ENCODE data around the gene HOXB7. TPM values are rescaled to one million over a fixed set of nuclear protein-coding genes. Genes with fewer than 3 reads are reported as not detected.

HOXB7 gene
- total RNA-seq, 1 donor from 2014 or later = 0.30 TPM

DNA sequence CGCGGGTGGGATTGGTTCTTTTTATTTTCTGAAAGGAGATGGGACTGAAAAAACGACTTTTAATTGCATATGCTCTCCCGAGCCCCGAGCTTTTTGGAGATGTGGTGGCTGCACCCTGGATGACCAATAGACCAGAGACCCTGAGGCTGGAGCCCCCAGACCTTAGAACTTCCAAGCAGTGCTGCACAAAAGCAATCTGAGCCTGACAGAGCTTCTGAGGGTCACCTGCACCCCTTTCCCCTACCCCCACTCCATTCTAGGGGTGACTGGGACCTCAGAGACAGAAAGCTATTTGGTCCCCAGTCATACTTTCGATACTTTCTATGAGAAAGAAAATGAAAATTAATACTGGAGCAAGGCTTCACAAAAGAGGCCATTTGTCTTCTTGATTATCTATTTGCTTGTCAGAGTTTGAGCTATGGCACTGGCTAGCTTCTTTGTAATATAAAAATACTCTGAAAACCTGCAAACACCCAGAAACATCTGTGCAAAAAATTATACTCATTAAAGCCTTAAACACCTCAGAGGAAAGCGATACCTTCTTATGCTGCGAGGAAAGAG lies 36.2 kb downstream of the HOXB7 start:
- intact Hi-C loops (cut with micrococcal nuclease) = no loop called here
- ATAC-seq = no peak
- DNase-seq = no peak

DNA sequence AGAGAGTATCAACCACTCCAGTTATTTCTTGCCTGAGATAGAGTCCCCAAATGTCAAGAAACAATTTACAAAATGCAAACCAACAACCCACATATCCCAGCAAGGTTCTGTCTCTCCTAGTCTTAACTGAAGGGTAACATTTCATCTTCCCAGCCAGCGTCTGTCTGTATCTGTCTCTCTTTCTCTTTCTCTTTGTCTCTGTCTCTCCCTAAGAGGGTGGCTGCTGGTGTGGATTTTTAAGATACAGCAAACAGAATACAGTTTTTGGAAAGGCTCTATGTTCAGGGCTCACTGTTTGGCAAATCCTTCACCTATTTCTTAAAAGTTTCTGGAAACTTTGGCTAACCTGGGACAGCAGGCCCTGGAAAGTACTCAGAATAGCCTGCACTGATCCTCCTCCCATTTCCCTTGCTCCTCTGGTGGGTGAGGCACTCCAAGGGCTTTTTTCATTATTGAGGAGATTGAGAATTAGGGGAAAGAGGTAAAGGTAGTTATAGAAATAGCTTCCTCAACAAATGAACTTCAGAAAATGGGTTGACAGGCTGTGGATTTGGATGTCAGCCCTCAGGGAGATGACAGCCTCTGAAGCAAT lies 38.9 kb downstream of the HOXB7 start:
- intact Hi-C loops (cut with micrococcal nuclease) = no loop called here
- ATAC-seq = no peak

GRCh38 chr17:48571024-48571818 lies 39.6 kb downstream of the HOXB7 start:
- DNase-seq (no peak), ATAC-seq (no peak)
- intact Hi-C loops (cut with micrococcal nuclease) = no loop called here

More for the DNA sequence above, 38.9 kb downstream of the HOXB7 start:
- no peak for DNase-seq

DNA sequence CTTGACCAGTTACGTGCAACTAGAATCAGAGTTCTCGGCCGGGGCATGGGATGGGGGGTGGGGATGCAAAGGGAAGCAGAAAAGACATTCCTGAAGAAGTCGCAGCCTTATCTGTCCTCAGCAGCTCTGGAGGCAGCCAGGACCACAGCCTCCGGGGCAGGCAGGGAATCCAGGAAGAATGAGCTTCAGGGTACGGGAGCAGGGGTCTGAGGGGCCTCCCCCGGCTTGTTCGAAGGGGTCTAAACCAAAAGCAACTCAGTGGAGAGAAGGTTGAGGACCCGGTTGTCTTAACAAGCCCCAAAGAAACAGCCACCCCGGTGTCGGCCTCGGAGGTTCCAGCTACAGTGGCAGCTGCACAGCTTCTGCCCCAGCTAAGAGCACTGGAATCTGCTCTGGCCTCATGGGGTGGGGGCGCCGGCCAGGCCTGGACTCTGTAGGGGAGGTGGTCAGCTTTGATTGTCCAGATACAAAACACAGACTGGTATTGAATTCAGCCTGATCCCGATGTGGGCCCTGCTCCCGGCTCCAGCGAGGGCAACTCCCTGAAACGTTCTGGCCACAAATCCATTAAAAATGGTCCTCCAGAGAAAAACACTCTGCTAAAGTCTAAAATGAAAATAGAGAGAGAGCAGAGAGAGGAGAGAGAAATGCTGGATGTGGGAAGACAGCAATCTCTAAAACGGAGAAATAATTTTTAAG lies 40.3 kb downstream of the HOXB7 start:
- intact Hi-C loops (cut with micrococcal nuclease) = no loop called here

DNA sequence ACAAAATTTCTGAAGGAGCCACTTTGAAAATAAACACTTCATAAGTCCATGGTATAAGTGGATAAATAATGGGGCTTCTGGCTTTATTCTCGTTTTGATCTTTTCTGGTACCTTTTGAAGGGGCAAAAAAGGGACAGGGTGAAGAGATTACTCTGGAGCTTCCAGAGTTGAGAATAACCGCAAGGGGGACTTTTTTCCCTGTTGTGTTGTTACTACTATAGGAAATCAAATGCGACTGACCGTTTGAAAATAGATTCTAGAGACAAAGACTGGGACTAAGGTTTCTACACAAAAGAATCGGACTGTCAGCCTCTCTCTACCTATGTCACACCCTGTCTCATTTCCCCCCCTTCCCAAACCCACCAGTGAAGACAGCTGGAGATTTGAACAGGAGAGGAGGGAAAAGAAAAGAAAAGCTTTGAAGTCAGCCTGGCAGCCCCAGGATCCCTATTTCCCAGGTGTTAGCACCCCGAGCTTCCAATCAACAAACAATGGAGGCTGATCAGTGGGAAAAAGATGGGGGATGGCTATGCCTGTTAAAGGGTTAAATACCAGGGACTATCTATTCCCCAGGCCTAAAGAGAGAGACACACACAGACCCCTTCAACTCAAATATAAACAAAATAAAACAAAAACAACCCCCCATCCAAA lies 41.0 kb downstream of the HOXB7 start:
- intact Hi-C loops (cut with micrococcal nuclease) = no loop called here
- DNase-seq (no peak), ATAC-seq (no peak)

More for the DNA sequence above, 40.3 kb downstream of the HOXB7 start:
- no peak for DNase-seq
- ATAC-seq = no peak

DNA sequence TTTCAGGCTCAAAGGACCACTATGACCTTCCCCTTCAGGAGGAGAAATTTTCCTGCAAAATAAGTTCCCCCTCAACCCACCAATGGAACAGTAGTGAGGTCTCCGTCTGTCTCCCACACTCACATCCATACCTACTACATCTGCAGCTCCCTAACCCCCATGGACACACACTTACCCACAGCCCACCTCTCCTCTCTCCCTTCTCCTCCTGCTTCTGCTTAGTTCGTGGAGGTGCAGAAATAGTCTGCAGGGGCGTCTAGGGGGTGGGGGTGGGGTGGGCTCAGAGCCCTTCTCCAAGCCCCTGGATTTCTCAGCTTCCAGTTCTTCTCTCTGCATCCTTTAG lies 41.6 kb downstream of the HOXB7 start:
- intact Hi-C loops (cut with micrococcal nuclease) = no loop called here
- ATAC-seq (no peak), DNase-seq (no peak)

GRCh38 chr17:48568499-48569239 lies 42.1 kb downstream of the HOXB7 start:
- intact Hi-C loops (cut with micrococcal nuclease) = no loop called here

DNA sequence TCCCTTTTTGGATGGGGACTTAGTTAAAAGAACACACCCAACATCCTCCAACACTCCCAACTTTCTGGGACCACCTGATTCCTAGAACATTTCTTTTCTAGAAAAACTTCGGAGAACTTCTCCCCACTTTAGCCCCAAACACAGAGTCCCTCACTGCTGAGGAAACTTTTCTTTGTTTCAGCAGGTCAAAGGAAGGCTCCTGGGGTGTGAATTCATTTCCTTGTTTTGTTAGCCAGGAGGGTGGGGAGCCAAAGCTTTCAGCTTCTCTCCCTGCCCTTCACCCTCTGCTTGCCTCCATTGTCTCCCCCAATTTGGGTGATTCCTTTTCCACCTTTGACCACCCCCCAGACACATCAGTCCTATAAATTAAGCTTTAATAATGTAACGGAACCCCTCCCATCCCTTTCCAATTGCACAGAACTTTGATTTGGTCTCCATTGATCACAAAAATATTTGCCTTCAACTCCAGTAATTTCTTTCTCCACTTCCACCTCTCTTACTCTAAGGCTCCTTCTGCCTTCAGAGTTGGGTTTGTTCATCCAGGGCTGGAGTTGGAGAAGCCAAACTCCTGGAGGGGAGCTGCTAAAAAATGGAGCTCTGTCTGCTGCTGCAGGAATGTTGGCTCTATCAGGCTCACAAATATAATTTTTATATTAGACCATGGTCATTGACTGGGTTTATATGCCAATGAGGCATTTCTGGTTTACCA lies 43.0 kb downstream of the HOXB7 start:
- intact Hi-C loops (cut with micrococcal nuclease) = no loop called here
- no peak for DNase-seq
- no peak for ATAC-seq

More at GRCh38 chr17:48568499-48569239, 42.1 kb downstream of the HOXB7 start:
- ATAC-seq (no peak), DNase-seq (no peak)

DNA sequence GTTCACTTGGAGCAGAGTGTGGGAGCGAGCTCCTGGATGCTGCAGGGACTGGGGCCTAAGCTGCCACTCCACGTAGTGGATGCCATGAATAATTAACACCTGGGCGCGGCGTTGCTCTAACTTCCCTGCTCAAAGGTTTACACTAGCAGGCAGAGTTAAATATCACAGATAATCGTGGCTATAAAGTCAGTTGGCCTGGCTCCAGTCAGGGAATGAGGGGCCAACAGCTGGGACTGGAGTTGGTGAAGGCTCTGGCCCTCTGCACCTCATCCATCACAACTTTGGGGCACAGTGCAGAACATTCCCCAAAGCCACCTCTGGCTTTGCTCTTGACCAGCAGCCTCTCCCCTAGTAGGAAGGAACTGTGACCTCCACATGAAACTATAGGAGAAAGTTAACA lies 43.6 kb downstream of the HOXB7 start:
- DNase-seq (no peak), ATAC-seq (no peak)
- intact Hi-C loops (cut with micrococcal nuclease) = no loop called here

GRCh38 chr17:48566717-48567116 lies 44.1 kb downstream of the HOXB7 start:
- intact Hi-C loops (cut with micrococcal nuclease) = no loop called here
- ATAC-seq (no peak), DNase-seq (no peak)

DNA sequence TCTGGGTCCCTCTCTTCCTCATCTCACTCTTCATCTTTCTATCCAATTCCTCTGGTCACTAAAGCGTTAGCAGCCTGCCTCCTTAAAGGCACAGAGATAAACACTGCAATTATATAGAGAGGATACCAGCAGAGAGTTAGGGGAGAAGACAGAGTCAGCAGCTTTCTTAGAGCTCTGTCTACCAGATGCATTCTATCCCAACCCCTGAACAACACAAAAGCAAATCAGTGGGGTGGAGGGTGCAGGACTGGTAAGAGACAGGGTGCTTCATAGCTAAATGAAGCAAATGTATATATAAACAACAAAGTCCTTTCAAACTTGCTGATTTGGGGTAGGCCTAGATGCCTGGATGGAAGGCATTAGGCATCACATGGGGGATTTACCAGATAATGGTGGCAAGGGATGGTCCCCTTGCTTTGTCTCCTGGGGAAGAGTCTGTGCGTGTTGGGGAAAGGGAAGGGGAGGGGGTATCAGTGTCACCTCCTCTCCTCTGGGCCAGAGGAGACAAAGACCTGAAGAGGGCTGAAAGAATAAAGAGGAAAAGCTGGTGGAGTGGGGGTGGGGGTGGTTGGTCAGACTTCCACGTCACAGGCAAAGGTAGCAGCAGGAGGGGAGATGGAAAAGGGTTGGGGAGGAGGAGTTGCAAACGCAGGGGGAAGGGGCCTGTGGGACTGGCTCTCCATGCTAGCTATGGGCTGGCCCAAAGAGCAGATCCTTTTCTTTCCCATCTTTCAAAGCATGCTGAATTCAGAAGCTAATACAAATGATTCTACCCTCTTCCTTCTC lies 44.7 kb downstream of the HOXB7 start:
- no peak for DNase-seq
- intact Hi-C loops (cut with micrococcal nuclease) = no loop called here
- ATAC-seq = no peak

- DNase-seq (no peak), ATAC-seq (no peak)
- intact Hi-C loops (cut with micrococcal nuclease) = no loop called here
Measured at GRCh38 chr17:48565022-48565554, 45.7 kb downstream of the HOXB7 start.

- intact Hi-C loops (cut with micrococcal nuclease) = no loop called here
- DNase-seq = no peak
Measured at GRCh38 chr17:48564188-48565021, 46.4 kb downstream of the HOXB7 start.

DNA sequence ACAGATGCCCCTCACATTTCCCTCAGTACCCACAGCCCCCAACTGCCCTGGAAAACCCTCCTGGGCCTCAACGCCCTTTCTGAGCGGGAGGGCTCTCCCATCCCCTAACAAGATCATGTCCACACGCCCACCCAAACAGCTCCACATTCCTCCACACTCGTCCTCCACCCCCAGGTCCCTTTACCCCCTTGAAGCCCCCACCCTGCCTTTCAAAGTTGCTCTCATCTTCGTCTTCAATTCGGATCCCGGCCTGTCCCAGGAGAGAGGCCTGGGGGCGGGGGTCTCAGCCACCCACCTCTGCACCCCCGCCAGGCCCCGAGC lies 47.0 kb downstream of the HOXB7 start:
- intact Hi-C loops (cut with micrococcal nuclease) = no loop called here
- no peak for DNase-seq

More at GRCh38 chr17:48564188-48565021, 46.4 kb downstream of the HOXB7 start:
- no peak for ATAC-seq

GRCh38 chr17:48563385-48563838 lies 47.4 kb downstream of the HOXB7 start:
- ATAC-seq = no peak
- intact Hi-C loops (cut with micrococcal nuclease) = no loop called here
- DNase-seq = no peak

More for the DNA sequence above, 47.0 kb downstream of the HOXB7 start:
- no peak for ATAC-seq

- DNase-seq (no peak), ATAC-seq (no peak)
- intact Hi-C loops (cut with micrococcal nuclease) = no loop called here
Measured at GRCh38 chr17:48562934-48563333, 47.9 kb downstream of the HOXB7 start.
